ENCODE data around the gene PI16.

The PI16 gene

GRCh38 chr6:37004044-37004980, 49.8 kb downstream of the PI16 start:
- DNase-seq (ENCODE audit: low read depth in 2 of 2) = no peak

DNA sequence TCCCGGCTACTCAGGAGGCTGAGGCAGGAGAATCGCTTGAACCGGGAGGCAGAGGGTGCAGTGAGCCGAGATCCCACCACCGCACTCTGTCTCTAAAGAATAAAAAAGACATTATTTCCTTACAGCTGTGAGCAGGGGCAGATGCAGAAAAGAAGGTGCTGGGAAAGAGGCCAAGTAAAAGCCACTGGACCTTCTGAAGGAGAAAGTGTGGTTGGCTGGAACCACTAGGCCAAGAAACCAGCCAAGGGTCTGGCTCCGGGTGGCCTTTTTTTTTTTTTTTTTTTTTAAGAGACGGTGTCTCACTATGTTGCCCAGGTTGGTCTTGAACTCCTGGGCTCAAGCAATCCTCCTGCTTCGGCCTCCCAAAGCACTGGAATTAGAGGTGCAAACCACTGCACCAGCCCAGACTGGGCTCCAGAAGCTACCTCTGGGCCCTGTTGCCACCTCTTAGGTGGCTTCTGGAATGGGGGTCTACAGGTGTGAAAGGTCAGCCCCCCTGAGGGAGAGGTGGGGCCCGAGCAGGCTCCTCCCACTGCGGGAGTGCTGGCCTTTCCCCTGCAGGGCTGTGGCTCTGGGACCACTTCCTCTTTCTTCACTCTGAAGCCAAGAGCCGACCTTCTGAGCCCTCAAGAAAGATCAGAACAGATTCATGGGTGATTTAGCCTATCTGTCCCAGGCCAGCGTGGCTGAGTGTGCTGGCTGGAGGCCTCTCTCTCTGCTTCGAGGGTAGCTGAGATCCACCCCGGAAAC, 50.7 kb downstream of the PI16 start, which contains the start of gene FGD2:
TSS of gene FGD2 (plus strand) at position 595 of the 750 bp plus-strand sequence. CDS start 163 bp downstream, outside the sequence.
- DNase-seq (ENCODE audit: low read depth in 2 of 2) = no peak

DNA sequence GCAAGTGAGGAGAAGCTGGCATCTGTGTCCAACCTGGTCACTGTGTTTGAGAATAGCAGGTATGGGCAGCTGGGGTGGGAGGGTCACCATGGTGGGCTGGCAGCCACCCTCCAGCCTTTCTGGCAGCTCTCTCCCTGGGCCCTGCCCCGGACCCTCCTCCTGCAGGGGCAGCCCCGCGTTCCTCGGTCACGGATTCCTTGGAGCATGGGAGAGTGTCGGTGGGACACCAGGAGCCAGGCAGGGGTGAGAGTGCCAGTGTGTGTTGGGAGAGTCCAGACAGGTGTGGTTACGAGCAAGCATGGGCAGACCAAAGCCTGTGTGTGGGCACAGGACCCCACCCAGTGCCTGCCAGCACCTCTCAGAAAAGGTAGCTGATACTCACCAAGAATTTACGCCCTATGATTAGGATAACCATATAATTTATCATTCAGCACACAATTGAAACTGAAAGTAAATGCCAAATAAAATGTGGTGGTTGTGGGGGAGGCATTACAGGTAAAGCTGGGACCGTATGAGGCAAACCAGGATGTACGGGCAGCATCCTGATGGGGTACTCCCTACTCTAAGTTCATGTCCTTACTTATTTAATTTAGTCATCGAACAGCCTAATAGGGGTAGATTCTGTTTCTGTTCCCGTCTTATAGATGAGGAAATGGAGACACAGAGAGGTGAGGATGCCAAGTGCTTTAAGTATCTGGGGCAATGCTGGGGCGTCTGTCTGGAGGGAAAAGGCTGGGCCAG, 51.5 kb downstream of the PI16 start:
- DNase-seq (ENCODE audit: low read depth in 2 of 2) = no peak

DNA sequence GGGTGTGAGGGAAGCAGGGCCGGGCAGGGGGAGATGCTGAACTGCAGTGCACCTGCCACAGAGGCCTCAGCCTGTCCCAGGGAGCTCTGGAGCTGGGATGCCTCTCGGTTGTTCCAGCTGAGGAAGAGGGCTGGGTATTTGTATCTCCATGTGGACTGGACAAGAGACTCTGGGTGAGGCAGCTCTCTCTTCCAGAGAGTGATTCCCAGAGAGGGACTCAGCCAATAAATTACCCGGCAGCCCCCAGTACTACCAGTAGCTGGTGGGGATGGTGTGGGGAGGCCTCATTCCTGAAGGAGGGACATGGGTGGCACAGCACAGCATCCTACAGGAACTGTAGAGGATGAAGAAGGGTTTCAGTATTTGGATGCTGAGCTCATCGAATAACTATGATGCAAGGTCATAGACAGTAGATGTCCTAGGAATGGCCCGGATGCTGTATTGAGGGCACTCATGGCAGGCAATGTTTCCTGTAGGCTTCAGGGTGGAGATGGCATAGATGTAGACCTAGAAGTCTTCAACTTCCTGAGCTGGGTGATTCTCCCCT, 52.3 kb downstream of the PI16 start:
- no peak for DNase-seq (ENCODE audit: low read depth in 2 of 2)

DNA sequence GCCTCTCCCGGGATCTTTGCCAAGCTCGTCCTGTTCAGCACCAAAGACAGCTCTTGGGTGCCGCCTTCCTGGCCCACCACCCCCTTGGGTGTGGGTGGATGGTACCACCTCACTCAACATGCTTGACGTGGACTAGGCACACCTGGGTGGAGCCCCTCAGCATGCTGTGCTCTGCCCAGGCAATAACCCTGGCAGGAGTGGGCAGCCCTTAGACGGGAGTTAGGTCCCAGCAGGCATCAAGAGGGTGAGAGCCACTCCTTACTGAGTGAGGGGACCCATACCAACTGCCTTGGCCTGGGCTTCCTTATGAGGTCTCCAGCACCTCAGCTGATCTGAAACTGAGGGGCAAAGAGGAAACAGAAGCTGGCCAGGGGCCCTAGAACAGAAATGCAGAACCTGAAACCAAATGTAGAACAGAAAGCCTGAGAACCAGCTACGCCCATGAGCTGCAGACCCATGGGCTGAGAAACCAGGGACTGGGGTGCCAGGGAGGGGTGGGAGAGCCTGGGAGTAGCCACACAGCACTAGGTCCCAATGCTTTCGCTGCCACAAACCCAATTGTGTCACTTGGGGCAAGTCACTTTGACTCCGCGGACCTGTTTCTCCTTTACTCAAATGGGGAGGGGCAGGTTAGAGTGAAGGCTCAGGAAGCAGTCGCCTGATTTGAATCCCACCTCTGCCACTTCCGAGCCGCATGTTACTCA, 53.0 kb downstream of the PI16 start:
- DNase-seq (ENCODE audit: low read depth in 2 of 2) = no peak

GRCh38 chr6:37008484-37009465, 54.2 kb downstream of the PI16 start:
- no peak for DNase-seq (ENCODE audit: low read depth in 2 of 2)

DNA sequence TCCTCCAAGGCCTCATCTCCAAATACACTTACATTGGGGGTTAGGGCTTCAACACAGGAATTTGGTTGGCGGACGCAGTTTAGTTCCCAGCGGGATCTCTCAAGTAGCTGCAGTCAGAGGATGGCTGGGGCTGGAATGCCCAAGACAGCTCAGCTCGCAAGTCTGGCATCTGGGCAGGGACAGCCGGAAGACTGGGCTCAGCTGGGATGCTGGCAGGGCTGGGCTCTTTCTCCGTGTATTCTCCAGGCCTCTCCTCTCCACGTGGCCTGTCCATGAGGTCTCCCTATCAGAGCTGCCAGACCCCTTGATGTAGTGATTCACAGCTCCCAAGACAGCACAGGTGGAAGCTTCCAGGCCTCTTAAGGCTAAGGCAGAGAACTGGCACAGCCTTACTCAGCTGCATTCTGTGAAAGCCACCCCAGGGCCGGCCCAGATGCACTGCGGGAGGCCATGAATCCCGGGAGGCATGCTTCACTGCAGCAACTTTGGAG, 55.9 kb downstream of the PI16 start:
- DNase-seq (ENCODE audit: low read depth in 2 of 2) = no peak

DNA sequence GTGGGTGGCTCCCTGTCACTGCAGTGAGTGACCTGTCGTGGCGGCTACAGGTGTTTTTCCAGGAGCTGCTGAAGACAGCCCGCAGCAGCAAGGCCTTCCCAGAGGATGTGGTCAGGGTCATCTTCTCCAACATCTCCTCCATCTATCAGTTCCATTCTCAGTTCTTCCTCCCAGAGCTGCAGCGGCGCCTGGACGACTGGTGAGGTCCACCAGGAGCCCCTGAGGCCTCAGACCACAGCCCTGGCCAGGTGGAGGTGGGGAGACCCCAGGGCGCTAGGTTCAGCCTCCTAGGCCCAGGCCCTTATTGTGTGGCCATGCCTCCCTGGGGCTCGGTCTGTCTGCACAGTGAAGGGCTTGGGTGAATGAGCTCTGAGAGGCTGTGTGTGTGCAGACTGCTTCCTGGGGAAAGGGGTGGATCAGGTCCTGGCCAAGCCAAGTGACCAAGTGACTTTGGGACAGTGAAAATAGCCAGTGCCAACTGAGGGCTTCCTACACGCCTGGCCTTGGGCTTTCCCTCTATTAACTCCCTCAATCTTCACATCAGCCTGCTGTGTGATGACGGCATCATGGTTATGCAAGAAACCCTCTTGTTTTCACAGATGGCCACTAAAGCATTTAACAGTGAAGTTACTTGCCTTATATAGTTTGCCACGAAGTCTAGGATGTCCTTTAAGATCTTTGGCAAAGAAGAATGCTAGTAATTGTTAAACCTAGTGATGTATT, 57.3 kb downstream of the PI16 start:
- no peak for DNase-seq (ENCODE audit: low read depth in 2 of 2)

GRCh38 chr6:37013516-37014491, 59.3 kb downstream of the PI16 start:
- DNase-seq (ENCODE audit: low read depth in 2 of 2) = no peak
